HepG2 (cell line): ENCODE results near the gene NIPAL3. TPM values are rescaled to one million over a fixed set of nuclear protein-coding genes. Genes with fewer than 3 reads are reported as not detected.

Source experiments
- ATAC-seq: fragments of 200-7000 bp; cut with Tn5 transposase; 3 replicates; pipeline ENCODE4 v1.9.1; 2020; ENCODE audit warnings: mild to moderate bottlenecking, moderate library complexity
- BruUV-seq: library from RNA; stranded (reverse); fragments of 400-500 nt; replicated peaks from 2 replicates; lab custom pipeline; 2021; lab: Mats Ljungman, UMichigan
- CTCF ChIA-PET: fragments of 300-600 bp; formaldehyde crosslinking; extraction: SDS; loops from one replicate; lab custom pipeline; 2021; ENCODE audit warnings: low total read pairs, inconsistent platforms, low intra/inter-chr PET ratio; lab: Yijun Ruan, JAX
- POLR2A ChIA-PET: fragments of 350-600 bp; sonication (Branson Sonifier 250); formaldehyde crosslinking; loops from one replicate; lab custom pipeline; 2020; ENCODE audit warnings: antibody characterized with exemption, inconsistent platforms; lab: Yijun Ruan, JAX
- DNase-seq: peaks from one replicate; pipeline ENCODE4 v3.0.0-alpha.2; 2015; ENCODE audit warnings: low spot score
- FAIRE-seq: peaks from 3 replicates; lab custom pipeline; 2011; peaks lifted over from hg19 to GRCh38; lab: Jason Lieb, UNC
- H2AFZ ChIP-seq: one replicate; pipeline ENCODE4 v1.6.1; 2011; ENCODE audit warnings: low read length, inconsistent platforms
- H3K27ac ChIP-seq: fragments of 300-600 bp; 3 replicates; pipeline ENCODE4 v1.8.0; 2011; ENCODE audit warnings: mixed run types, mild to moderate bottlenecking, mixed read lengths, low read length, inconsistent platforms; ENCODE audit not compliant: insufficient read depth; ENCODE audit errors: extremely low read length
- H3K27me3 ChIP-seq, 2 experiments: fragments of 200-600 bp in 1 of 2; 2 replicates in 1 of 2; 3 replicates in 1 of 2; pipeline versions ENCODE4 v1.6.0 to v1.8.0; 2011; ENCODE audit warnings: low read length in 2 of 2, mild to moderate bottlenecking in 2 of 2, moderate library complexity in 2 of 2, inconsistent platforms in 1 of 2; ENCODE audit not compliant: insufficient read depth in 2 of 2, control insufficient read depth in 1 of 2
- H3K36me3 ChIP-seq, 2 experiments: fragments of 200-600 bp in 1 of 2; replicated peaks in 1 of 2; 2 replicates in 1 of 2; 3 replicates in 1 of 2; pipeline versions ENCODE4 v1.5.1 to v1.8.0; 2011; ENCODE audit warnings: low read length in 2 of 2, inconsistent platforms in 1 of 2; ENCODE audit not compliant: insufficient read depth in 2 of 2, control insufficient read depth in 1 of 2
- H3K4me1 ChIP-seq: 2 replicates; pipeline ENCODE4 v1.5.1; 2012; ENCODE audit warnings: low read length, inconsistent platforms; ENCODE audit not compliant: insufficient read depth
- H3K4me2 ChIP-seq: 2 replicates; pipeline ENCODE4 v1.6.0; 2011; ENCODE audit warnings: low read depth, low read length, inconsistent platforms
- H3K4me3 ChIP-seq, 3 experiments: fragments of 200-600 bp in 1 of 3; sonication (generic), shearing (Covaris generic) in 1 of 3; replicated peaks in 1 of 3; 2 replicates each; pipeline ENCODE4 v1.5.1; 2011 to 2016; ENCODE audit warnings: low read length in 3 of 3, inconsistent platforms in 2 of 3, low read depth in 2 of 3, mild to moderate bottlenecking in 2 of 3, control low read depth in 1 of 3, mixed read lengths in 1 of 3; ENCODE audit not compliant: insufficient read depth in 1 of 3
- H3K79me2 ChIP-seq: one replicate; pipeline ENCODE4 v1.6.1; 2011; ENCODE audit warnings: low read length, inconsistent platforms; ENCODE audit not compliant: insufficient read depth
- H3K9ac ChIP-seq: 2 replicates; pipeline ENCODE4 v1.6.0; 2011; ENCODE audit warnings: mild to moderate bottlenecking, low read depth, low read length, inconsistent platforms; ENCODE audit not compliant: insufficient read depth
- H3K9me3 ChIP-seq: 2 replicates; pipeline ENCODE4 v1.5.1; 2012; ENCODE audit warnings: mild to moderate bottlenecking, low read length
- H4K20me1 ChIP-seq: 2 replicates; pipeline ENCODE4 v1.6.0; 2011; ENCODE audit warnings: inconsistent platforms, mild to moderate bottlenecking, low read length, moderate library complexity; ENCODE audit not compliant: insufficient read depth
- CBX1 ChIP-seq: IDR thresholded peaks from one replicate; pipeline ENCODE4 v1.6.1; 2016; ENCODE audit warnings: antibody characterized with exemption, low read depth
- IKZF4 ChIP-seq: sonication (generic); formaldehyde crosslinking; IDR thresholded peaks from 2 replicates; pipeline ENCODE4 v1.5.1; 2020; ENCODE audit warnings: borderline replicate concordance, mild to moderate bottlenecking, low read depth, missing genetic modification reagents; ENCODE audit errors: not compliant biosample characterization
- ZNF296 ChIP-seq: sonication (generic); formaldehyde crosslinking; conservative IDR thresholded peaks from 2 replicates; pipeline ENCODE4 v1.5.0; 2020; ENCODE audit warnings: mild to moderate bottlenecking, missing genetic modification reagents
- ZNF337 ChIP-seq: sonication (generic); formaldehyde crosslinking; IDR thresholded peaks from 2 replicates; pipeline ENCODE4 v1.5.1; 2020; ENCODE audit warnings: missing genetic modification reagents, low read depth, mild to moderate bottlenecking, borderline replicate concordance
- ZNF709 ChIP-seq: sonication (generic); formaldehyde crosslinking; IDR thresholded peaks from 2 replicates; pipeline ENCODE4 v1.5.0; 2020; ENCODE audit warnings: mild to moderate bottlenecking, missing genetic modification reagents
- WGBS: methylation state at CpG from one replicate; pipeline ENCODE4 v1.1.6; 2017; ENCODE audit warnings: low lambda C conversion rate; 5-methylcytosine and 5-hydroxymethylcytosine counted together
- in situ Hi-C: cut with HindIII; loops from 2 replicates; pipeline ENCODE4 v1.10.0; 2017; ENCODE audit warnings: low pct_unique_long_range_greater_than_20kb; ENCODE audit not compliant: extremely low pct_ligation_motif_present
- intact Hi-C: fragments of 100-400 bp; cut with micrococcal nuclease; formaldehyde crosslinking; loops from one replicate; pipeline ENCODE4 v1.10.0; 2022; ENCODE audit not compliant: unreplicated experiment
- polyA plus RNA-seq, 8 experiments: library from polyadenylated mRNA; depleted of rRNA in 3 of 8; stranded (reverse) in 7 of 8; unstranded in 1 of 8; fragments of >200 nt; fragmentation: Illumina TruSeq in 4 of 8; extraction: Trizol in 4 of 8; gene quantifications; 2 replicates each; pipeline versions ENCODE4 v1.2.1 to v1.2.3, GENCODE V29; 2011 to 2016; ENCODE audit warnings: low read depth in 4 of 8, missing spikeins in 1 of 8, mixed read lengths in 1 of 8; ENCODE audit not compliant: insufficient read depth in 1 of 8
- total RNA-seq, 5 experiments: library from RNA; depleted of rRNA; stranded (reverse); fragments of >200 nt; fragmentation: Illumina TruSeq; extraction: Trizol; gene quantifications; 2 replicates each; pipeline ENCODE4 v1.2.3, GENCODE V29; 2016; ENCODE audit warnings: low read depth in 1 of 5
- TF ChIP-seq, protein P1 (sequence below): sonication (generic); formaldehyde crosslinking; IDR thresholded peaks from 2 replicates; pipeline ENCODE4 v1.5.0; 2020; ENCODE audit warnings: mild to moderate bottlenecking, missing genetic modification reagents
- TF ChIP-seq, protein P2 (sequence below): sonication (generic); formaldehyde crosslinking; IDR thresholded peaks from 2 replicates; pipeline ENCODE4 v1.5.1; 2020; ENCODE audit warnings: mild to moderate bottlenecking, missing genetic modification reagents, moderate library complexity

The NIPAL3 gene
- total and polyA plus RNA-seq, 2 of the 13 experiments (the other 11 are each of a cell fraction or from before 2014, with no cell fraction given), result 5.6 to 8.6 TPM

DNA sequence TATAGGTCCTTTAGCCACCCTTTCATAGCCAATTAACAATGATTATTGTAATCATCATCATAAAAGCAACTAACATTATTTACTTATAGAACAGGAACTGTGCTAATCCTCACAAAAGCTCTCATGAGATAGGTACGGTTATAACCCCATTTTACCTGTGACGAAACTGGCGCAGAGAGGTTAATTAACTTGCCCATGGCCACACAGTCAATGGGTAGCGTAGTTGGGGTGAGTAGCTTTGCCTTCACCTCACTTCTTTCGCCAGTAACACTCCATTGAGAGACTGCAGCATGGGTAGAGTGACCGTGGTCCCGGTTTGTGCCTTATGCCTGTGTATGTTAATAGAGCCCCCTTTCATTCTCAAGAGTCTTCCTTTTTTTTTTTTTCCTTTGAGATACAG lies 10.3 kb downstream of the NIPAL3 start:
- Histone ChIP-seq H3K4me2 (no peak overlapping the region), H3K27me3 (no peaks in the 10 kb centered on the region), H3K27ac (no peak overlapping the region), H3K79me2 (no peaks in the 10 kb centered on the region), H4K20me1 (no peaks in the 10 kb centered on the region), H3K36me3 (0 out of 5 replicates have a peak, but pooled peaks cover 0 to 7% of the 10 kb centered on the region in 2 experiments), H3K4me3 (no peak overlapping the region), H3K4me1 (0 out of 2 replicates have a peak, but pooled peaks cover 6% of the 10 kb centered on the region), H3K9me3 (no peaks in the 10 kb centered on the region), H2AFZ (no peak overlapping the region), H3K9ac (no peak overlapping the region)
- TF ChIP-seq ZNF337, result no peak
- no peak for TF ChIP-seq CBX1
- no peak for TF ChIP-seq IKZF4 (CRISPR knock-in tag)
- no peak for TF ChIP-seq ZNF709 (CRISPR knock-in tag)
- TF ChIP-seq, protein P1, sequence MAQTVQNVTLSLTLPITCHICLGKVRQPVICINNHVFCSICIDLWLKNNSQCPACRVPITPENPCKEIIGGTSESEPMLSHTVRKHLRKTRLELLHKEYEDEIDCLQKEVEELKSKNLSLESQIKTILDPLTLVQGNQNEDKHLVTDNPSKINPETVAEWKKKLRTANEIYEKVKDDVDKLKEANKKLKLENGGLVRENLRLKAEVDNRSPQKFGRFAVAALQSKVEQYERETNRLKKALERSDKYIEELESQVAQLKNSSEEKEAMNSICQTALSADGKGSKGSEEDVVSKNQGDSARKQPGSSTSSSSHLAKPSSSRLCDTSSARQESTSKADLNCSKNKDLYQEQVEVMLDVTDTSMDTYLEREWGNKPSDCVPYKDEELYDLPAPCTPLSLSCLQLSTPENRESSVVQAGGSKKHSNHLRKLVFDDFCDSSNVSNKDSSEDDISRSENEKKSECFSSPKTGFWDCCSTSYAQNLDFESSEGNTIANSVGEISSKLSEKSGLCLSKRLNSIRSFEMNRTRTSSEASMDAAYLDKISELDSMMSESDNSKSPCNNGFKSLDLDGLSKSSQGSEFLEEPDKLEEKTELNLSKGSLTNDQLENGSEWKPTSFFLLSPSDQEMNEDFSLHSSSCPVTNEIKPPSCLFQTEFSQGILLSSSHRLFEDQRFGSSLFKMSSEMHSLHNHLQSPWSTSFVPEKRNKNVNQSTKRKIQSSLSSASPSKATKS (CRISPR knock-in tag), result no peak
- TF ChIP-seq ZNF296 (CRISPR knock-in tag), result no peak
- TF ChIP-seq, protein P2, sequence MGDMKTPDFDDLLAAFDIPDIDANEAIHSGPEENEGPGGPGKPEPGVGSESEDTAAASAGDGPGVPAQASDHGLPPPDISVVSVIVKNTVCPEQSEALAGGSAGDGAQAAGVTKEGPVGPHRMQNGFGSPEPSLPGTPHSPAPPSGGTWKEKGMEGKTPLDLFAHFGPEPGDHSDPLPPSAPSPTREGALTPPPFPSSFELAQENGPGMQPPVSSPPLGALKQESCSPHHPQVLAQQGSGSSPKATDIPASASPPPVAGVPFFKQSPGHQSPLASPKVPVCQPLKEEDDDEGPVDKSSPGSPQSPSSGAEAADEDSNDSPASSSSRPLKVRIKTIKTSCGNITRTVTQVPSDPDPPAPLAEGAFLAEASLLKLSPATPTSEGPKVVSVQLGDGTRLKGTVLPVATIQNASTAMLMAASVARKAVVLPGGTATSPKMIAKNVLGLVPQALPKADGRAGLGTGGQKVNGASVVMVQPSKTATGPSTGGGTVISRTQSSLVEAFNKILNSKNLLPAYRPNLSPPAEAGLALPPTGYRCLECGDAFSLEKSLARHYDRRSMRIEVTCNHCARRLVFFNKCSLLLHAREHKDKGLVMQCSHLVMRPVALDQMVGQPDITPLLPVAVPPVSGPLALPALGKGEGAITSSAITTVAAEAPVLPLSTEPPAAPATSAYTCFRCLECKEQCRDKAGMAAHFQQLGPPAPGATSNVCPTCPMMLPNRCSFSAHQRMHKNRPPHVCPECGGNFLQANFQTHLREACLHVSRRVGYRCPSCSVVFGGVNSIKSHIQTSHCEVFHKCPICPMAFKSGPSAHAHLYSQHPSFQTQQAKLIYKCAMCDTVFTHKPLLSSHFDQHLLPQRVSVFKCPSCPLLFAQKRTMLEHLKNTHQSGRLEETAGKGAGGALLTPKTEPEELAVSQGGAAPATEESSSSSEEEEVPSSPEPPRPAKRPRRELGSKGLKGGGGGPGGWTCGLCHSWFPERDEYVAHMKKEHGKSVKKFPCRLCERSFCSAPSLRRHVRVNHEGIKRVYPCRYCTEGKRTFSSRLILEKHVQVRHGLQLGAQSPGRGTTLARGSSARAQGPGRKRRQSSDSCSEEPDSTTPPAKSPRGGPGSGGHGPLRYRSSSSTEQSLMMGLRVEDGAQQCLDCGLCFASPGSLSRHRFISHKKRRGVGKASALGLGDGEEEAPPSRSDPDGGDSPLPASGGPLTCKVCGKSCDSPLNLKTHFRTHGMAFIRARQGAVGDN (CRISPR knock-in tag), result no peak
- in situ Hi-C loops, result no loop called here
- FAIRE-seq, result no peak
- no peak for DNase-seq
- 80% methylated on average over 7 of the region's 7 CpGs for WGBS
- intact Hi-C loops, result no loop called here
- BruUV-seq, result no TSS peak
- no peak for ATAC-seq
- ChIA-PET CTCF (no interaction called here), POLR2A (no interaction called here)
